Tibial artery (tissue), 4 donors: Measurements from ENCODE around the gene CYP11A1.

Source experiments
- DNase-seq, 2 donors: peaks; one replicate each; pipeline ENCODE4 v3.0.0-alpha.2; 2019
- H3K27ac ChIP-seq, 2 donors: fragments of 200-600 bp; sonication (generic) in 1 of 2; 1 replicate in 1 of 2; 2 replicates in 1 of 2; pipeline ENCODE4 v1.5.1; 2018 to 2019; ENCODE audit warnings: mild to moderate bottlenecking in 1 of 2
- H3K27me3 ChIP-seq, 2 donors: fragments of 200-600 bp; sonication (generic) in 1 of 2; one replicate each; pipeline versions ENCODE4 v1.5.1 to v1.6.0; 2016 to 2019
- H3K36me3 ChIP-seq, 3 donors: fragments of 200-600 bp; sonication (generic) in 2 of 3; one replicate each; pipeline ENCODE4 v1.5.1; 2016 to 2019; ENCODE audit warnings: mild to moderate bottlenecking in 2 of 3
- H3K4me1 ChIP-seq, 4 donors: fragments of 200-600 bp; sonication (generic) in 2 of 4; 1 replicate in 3 of 4; 2 replicates in 1 of 4; pipeline ENCODE4 v1.5.1; 2016 to 2019
- H3K4me3 ChIP-seq, 2 donors: fragments of 200-600 bp; sonication (generic) in 1 of 2; 1 replicate in 1 of 2; 2 replicates in 1 of 2; pipeline ENCODE4 v1.5.1; 2018 to 2019; ENCODE audit warnings: mild to moderate bottlenecking in 2 of 2
- H3K9me3 ChIP-seq, 3 donors: fragments of 200-600 bp; sonication (generic) in 1 of 3; one replicate each; pipeline ENCODE4 v1.5.1; 2016 to 2019
- CTCF ChIP-seq, 2 experiments: fragments of 200-600 bp in 1 of 2; fragments of 450-650 bp in 1 of 2; IDR thresholded peaks; one replicate each; pipeline ENCODE4 v1.5.1; 2017 to 2019; ENCODE audit warnings: antibody characterized with exemption in 2 of 2, mild to moderate bottlenecking in 1 of 2, moderate library complexity in 1 of 2
- intact Hi-C: fragments of 100-400 bp; cut with DNase I; formaldehyde crosslinking; loops from one replicate; pipeline ENCODE4 v1.15.0; 2023; ENCODE audit warnings: low total_unique reads

The CYP11A1 gene

DNA sequence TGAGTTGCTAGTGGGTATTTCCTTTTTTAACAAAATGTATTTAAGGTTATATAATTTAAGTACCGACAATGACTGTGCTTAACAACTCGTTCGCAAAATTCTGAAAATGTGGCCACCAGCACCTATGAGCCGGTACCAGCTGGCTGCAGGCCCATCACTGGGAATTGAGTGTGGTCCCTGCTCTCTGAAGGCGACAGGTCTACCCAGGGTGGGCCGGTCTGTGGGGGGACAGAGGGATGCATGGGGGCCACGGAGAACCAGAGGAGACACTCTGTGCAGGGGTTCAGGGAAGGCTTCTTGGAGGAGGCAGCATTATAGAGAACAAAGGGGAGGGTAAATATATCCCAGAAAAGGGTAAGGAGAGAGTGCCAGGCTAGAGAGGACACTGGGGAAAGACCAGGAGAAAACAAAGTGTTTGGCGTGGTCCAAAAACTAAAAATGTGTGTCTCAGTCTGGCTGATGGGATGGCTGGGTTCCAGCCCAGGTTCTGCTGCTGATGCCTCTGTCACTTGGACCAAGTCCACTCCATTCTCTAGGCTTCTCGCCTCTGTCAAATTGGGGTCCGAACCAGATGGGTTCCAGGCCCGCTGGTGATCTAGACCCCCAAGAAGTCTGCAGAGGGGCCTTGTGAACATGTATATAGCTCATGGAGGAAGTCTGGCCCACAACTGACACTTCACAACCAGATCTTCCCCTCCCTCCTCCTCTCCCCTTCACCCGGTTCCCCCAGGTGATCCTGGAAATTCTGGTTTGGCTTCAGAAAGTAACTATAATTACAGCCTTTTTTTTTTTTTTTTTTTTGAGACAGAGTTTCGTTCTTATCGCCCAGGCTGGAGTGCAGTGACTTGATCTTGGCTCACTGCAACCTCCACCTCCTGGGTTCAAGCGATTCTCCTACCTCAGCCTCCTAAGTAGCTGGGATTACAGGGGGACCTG, 10.7 kb upstream of the CYP11A1 start:
- Histone ChIP-seq H3K27me3 (peaks cover 0 to 28% of the 10 kb centered on the region in 2 donors), H3K4me3 (no peak overlapping the region), H3K36me3 (no peaks in the 10 kb centered on the region), H3K27ac (no peak overlapping the region), H3K4me1 (peaks cover 0 to 27% (median 12%) of the 10 kb centered on the region in 4 donors), H3K9me3 (no peaks in the 10 kb centered on the region)
- no peak for DNase-seq
- TF ChIP-seq CTCF (IDR thresholded peaks at IDR 0.05) = no peak
- intact Hi-C loops = loop anchor here (2.0 kb wide), 1 partner anchor 57 kb away; no protein-coding TSS in a partner anchor

GRCh38 chr15:74376825-74377581, 9.6 kb upstream of the CYP11A1 start:
- Histone ChIP-seq H3K4me1 (peaks cover 0 to 22% (median 12%) of the 10 kb centered on the region in 4 donors), H3K27ac (no peak overlapping the region), H3K4me3 (no peak overlapping the region), H3K36me3 (no peaks in the 10 kb centered on the region), H3K9me3 (no peaks in the 10 kb centered on the region), H3K27me3 (peaks cover 0 to 32% of the 10 kb centered on the region in 2 donors)
- TF ChIP-seq CTCF (IDR thresholded peaks at IDR 0.05) = no peak
- DNase-seq = no peak
- intact Hi-C loops = loop anchor here (2.0 kb wide), 1 partner anchor 58 kb away; no protein-coding TSS in a partner anchor

DNA sequence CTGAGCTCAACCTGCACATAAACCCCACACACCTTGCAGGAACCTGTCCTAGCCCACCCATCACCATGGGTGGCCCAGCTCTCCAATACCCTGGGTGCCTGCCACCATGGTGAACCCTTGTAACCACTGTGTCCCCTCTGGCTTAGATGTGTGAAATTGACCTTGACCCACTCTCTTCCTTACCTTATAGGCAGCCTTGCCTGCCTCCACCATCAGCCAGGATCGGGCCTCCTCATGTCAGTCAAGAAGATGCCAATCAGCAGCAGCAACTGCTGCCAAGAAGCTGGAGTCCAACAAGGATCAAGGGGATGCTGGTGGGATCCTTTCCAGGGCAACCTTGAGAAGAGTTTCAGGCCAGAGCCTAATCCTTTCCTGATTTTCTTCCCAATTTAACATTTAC, 8.8 kb upstream of the CYP11A1 start:
- Histone ChIP-seq H3K9me3 (no peaks in the 10 kb centered on the region), H3K4me3 (no peak overlapping the region), H3K27me3 (peaks cover 0 to 34% of the 10 kb centered on the region in 2 donors), H3K36me3 (no peaks in the 10 kb centered on the region), H3K4me1 (peaks cover 0 to 19% (median 12%) of the 10 kb centered on the region in 4 donors), H3K27ac (no peak overlapping the region)
- DNase-seq = no peak
- TF ChIP-seq CTCF (IDR thresholded peaks at IDR 0.05) = no peak
- intact Hi-C loops = loop anchor here (2.0 kb wide), 1 partner anchor 59 kb away; no protein-coding TSS in a partner anchor

- peak; percentile 78 to 87 for TF ChIP-seq CTCF (IDR thresholded peaks at IDR 0.05)
- peaks cover 0 to 33% of the 10 kb centered on the region in 2 donors for H3K27me3 ChIP-seq
- peaks cover 0 to 19% (median 12%) of the 10 kb centered on the region in 4 donors for H3K4me1 ChIP-seq
- H3K9me3 ChIP-seq = no peaks in the 10 kb centered on the region
- DNase-seq = peak; percentile 83 to 90
- no peak overlapping the region for H3K27ac ChIP-seq
- no peaks in the 10 kb centered on the region for H3K36me3 ChIP-seq
- no peak overlapping the region for H3K4me3 ChIP-seq
- intact Hi-C loops = no loop called here
Measured at GRCh38 chr15:74375303-74375693, 7.9 kb upstream of the CYP11A1 start.

GRCh38 chr15:74374648-74375302, 7.3 kb upstream of the CYP11A1 start:
- H3K4me1 ChIP-seq = peaks cover 0 to 19% (median 12%) of the 10 kb centered on the region in 4 donors

More at GRCh38 chr15:74374648-74375302, 7.3 kb upstream of the CYP11A1 start:
- Histone ChIP-seq H3K27ac (no peak overlapping the region), H3K9me3 (no peaks in the 10 kb centered on the region), H3K36me3 (no peaks in the 10 kb centered on the region), H3K27me3 (peaks cover 0 to 35% of the 10 kb centered on the region in 2 donors), H3K4me3 (peak overlapping the region; percentile 56 to 58)
- TF ChIP-seq CTCF (IDR thresholded peaks at IDR 0.05) = no peak
- no peak for DNase-seq
- intact Hi-C loops = loop anchor here (5.0 kb wide), 1 partner anchor 258 kb away; no protein-coding TSS in a partner anchor
